Neural cell (in vitro differentiated cells): ENCODE data around the gene HCN1.

Experiments
- CTCF ChIP-seq: fragments of 450-650 bp; IDR thresholded peaks from 2 replicates; pipeline ENCODE4 v1.5.1; 2014; ENCODE audit warnings: antibody characterized with exemption, mild to moderate bottlenecking, moderate library complexity; ENCODE audit not compliant: poor library complexity, severe bottlenecking
- EZH2 ChIP-seq: fragments of 200-600, 300-800 bp; shearing (Covaris generic), sonication (generic); IDR thresholded peaks from 2 replicates; pipeline ENCODE4 v1.6.1; 2014; ENCODE audit warnings: antibody characterized with exemption, low read length, borderline replicate concordance, mild to moderate bottlenecking; ENCODE audit not compliant: insufficient read depth, poor library complexity, severe bottlenecking
- SMC3 ChIP-seq: fragments of 450-650 bp; conservative IDR thresholded peaks from 2 replicates; pipeline ENCODE4 v1.6.1; 2014; ENCODE audit warnings: antibody characterized with exemption, mild to moderate bottlenecking, moderate library complexity; ENCODE audit not compliant: poor library complexity
- TAF1 ChIP-seq: IDR thresholded peaks from 2 replicates; pipeline ENCODE4 v1.6.1; 2012; ENCODE audit warnings: low read depth

GRCh38 chr5:45648744-45649143, 47.4 kb downstream of the HCN1 start:
- TF ChIP-seq EZH2 (no peak), SMC3 (no peak), CTCF (no peak), TAF1 (no peak)
